ENCODE results near the gene IL17B.
A peak's percentile ranks its signal among the peaks of the same experiment; 100 is the strongest.

IL17B gene

DNA sequence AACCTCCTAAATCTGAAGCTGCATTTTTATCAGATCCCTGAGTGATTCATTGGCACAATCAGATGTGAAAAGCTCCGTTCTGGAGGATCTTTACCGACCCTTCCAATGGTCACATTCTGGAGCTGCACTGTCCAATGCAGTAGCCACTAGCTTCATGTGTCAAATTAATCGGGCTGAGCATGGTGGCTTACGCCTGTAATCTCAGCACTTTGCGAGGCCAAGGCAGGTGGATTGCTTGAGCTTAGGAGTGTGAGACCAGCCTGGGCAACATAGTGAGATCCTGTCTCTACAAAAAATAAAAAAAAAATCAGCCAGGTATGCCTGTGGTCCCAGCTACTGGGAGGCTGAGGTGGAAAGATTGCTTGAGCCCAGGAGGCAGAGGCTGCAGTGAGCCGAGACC lies 3.7 kb downstream of the IL17B start:
- DNase-seq = no peak

DNA sequence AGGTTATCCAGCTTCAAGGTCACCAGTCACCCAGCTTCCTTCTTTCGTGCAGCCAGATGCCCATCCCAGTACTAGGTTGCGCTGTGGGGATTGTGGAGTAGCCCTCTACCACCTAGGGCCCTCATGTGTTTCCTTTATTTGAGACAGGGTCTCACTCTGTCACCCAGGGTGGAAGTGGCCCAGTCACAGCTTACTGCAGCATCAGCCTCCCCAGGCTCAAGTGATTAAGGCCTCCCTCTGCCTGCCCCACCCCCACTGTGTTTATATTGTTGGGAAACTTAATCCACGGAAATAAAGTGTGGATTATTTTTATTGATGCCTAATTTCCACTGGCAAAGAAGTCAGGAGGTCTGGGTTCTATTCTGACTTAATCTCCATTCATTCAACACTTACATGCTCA lies 4.3 kb downstream of the IL17B start:
- no peak for DNase-seq

DNA sequence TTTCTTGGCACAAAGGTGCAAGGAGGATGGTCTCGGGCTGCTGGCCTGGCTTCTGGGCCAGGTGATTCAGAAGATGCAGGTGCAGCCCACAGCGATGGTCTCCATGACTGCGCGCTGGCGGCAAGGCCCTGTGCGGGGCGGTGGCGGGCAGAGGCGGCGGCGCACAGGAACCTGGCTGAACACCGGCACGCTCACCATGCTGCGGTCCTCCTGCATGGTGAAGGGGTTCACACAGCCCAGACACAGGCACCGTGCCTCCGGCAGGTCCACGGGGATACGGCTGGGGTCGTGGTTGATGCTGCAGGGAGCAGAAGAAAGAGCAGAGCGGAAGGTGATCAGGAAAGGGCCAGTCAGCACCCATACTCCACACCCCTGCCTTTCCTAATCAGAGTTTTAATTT lies 4.8 kb downstream of the IL17B start:
- DNase-seq = no peak

DNA sequence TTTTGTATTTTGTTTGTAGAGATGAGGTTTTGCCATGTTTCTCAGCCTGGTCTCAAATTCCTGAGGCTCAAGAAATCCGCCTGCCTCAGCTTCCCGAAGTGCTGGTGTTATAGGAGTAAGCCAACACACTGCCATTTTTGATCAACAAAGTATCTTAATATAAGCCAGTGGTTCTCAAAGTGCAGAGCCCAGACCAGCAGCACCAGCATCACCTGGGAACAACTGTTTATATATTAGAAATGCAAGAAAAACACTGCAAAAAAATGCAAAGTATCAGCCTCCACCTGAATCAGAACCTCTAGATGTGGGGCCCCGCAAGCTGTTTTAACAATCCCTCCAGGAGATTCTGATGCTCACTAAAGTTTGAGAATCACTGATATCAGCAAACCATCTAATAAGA lies 6.2 kb downstream of the IL17B start:
- DNase-seq = no peak

DNA sequence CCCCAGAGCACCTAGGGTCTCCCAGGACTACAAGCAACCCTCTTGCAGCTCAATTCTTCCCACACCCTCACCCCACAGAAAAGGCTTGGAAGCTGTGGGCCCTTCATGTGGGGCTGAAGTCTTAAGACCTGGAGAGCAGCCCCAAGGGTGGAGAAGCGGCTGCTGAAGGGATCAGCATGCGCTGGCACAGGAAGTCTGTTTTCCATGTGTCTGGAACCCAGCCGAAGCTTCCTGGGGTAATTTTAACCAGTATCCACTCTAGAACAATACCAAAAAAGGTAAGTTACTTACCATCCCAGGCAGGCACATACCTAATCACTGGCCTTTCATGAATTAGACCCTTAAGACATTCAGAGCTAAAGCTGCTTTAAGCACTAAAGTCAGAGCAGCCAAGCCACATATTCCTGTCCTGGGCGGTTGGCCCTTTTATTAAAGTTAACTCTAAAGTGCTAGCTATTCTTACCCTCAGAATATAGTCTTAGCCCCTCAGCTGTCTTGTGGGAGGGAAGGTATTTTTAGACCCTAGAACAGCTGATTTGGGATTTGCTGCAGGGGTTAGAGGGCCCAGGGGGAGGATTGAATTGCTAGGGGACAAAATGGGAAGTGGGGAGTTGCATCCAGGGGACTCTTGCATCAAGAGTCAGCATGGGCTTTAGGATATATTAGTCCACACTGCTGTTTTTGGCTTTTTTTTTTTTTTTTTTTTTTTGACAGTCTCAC lies 6.9 kb downstream of the IL17B start:
- no peak for DNase-seq

DNA sequence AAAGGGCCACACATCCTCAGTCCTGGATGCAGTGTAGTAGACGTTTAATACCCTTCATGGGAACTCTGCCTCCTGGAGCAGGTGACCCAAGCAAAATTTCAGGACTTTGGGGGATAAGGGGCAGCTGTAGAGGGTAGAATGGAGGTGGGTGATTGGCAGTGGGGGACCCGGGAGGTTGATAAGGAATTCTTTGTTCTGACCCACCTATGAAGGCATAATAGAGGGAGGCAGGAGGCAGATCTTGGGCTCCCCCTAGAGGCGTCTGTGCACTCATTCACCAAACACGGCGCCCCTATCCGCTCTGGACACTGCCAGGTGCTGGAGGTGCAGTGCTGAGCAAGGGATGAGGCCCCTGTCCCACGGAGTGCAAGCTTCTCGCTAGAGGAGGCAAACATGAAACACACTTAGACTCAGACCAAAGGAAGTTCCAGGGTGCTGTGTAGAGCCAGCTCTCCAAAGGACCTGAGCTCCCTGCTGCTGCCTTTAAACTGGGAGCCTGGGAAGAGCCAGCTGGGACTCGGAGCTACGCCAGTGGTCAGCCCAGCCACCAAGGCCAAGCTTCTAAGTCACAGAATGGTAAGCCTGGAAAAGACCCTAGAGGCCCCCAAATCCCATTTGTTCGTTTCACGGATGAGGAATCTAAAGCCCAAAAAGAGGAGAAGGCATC lies 7.7 kb downstream of the IL17B start:
- peak; percentile 74 for DNase-seq

DNA sequence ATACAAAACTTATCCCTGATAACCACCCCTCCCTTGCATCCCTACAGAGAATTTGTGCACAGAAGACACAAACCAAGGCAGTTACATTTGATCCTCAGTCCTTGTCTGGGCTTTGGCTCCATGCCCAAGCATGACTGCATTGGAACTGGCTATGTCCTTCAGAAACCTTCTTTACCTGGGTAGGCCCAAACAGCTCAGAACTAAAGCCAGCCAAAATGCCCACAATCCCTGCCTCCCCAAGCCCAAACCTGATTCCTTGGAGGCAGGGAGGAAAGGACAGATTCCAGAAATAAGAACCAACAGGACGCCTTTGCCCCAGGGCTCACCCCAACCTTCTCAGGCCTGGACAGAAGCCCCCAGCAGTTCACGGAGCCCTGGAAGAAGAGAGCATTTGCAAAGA lies 8.2 kb downstream of the IL17B start:
- DNase-seq = no peak

DNA sequence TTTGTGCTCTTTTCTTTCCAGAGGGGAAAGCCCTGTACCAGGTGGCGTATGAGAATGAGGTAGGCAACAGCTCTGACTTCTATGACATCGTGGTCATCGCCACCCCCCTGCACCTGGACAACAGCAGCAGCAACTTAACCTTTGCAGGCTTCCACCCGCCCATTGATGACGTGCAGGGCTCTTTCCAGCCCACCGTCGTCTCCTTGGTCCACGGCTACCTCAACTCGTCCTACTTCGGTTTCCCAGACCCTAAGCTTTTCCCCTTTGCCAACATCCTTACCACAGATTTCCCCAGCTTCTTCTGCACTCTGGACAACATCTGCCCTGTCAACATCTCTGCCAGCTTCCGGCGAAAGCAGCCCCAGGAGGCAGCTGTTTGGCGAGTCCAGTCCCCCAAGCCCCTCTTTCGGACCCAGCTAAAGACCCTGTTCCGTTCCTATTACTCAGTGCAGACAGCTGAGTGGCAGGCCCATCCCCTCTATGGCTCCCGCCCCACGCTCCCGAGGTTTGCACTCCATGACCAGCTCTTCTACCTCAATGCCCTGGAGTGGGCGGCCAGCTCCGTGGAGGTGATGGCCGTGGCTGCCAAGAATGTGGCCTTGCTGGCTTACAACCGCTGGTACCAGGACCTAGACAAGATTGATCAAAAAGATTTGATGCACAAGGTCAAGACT lies 11.0 kb downstream of the IL17B start:
- DNase-seq = no peak

DNA sequence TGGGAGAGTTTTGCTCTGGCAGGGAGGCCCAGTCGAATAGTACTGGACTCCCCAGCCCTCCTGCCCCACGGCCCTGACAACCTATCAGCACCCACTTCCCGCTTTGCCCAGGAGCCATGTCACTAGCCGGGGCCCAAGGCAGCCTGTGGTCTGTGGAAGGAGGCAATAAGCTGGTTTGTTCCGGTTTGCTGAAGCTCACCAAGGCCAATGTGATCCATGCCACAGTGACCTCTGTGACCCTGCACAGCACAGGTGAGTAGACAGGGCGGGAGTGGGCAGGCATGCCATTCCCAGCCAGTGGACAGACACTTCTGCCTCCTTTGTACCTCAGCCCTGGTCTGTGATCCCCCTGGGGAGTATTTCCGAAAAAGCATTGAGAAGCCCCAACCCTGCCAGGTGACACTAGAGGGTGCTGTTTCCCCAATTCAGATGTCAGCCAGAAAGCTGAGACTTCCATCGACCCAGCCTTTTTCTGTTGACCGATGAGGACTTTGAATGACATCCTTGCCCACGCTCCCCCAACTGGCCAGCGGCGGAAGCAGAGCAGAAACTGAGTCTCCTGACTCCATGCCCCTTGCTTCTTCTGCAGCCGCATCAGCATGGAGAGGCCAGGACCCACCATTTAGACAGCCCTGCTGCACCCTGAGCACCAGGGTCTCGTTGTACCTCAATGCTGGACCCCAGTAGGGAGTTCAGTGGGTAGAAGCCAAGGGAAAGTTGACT lies 11.7 kb downstream of the IL17B start:
- peak; percentile 60 for DNase-seq

DNA sequence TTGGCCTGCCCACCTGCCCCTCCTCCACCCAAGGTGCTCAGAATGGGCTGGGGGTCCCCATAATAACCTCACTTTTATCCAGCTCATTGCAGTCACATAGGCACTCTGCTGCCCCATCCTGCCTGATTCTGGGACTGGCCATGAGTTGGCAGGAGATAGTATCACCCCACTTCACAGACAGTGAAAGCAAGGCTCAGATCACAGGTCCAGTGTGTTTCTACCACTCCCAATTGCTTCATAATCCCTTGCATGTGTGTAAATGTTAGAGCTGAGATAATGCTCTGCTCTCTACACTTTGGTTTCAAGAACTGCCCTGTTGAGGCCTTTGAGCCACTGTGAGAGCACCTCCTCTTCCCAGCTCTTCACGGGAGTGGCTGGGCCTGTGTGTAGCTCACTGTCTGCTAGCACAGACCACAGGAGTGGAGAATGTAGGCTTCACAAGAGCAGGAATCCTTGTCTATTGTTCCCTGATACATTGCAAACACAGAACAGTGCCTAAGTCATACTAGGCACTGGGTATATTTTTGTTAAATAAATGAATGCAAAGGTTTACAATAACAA lies 12.8 kb downstream of the IL17B start:
- no peak for DNase-seq

DNA sequence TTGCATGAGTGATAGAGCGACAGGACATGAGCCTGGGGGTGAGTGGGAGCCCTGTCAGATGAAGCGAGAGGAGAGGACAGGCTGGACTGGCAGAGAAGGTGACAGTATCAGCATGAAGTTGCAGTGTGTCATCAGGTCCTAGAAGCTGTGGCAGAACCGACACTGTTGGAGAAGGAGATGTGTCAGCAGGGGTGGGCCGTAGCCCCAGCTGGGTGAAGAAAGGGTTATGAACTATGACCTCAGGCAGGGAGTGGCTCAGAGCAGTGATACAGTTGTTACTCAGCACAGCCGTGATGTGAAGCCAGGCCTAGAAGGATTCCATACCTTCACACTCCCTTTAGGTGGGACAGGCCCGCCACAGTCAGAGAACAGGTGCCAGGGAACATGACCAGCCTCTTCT lies 13.7 kb downstream of the IL17B start:
- no peak for DNase-seq

DNA sequence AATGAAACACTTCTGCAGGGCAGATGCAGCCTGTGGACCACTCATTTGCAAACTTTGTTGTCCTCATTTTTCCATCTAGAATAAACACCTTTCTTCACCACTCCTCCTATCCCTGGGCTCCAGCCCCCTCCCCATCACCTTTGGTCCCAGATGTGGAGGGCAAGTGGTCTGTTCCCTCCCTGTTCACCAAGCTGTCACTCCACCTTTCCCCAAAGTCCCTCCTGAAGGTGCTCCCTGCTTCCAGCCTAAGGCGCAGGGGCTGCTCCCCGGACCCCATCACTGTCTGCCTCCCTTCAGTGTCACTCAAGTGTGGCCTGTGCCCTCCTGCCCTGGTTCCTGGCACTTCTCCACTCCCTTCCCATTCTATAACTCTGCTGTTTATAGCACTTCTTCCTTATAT lies 14.4 kb downstream of the IL17B start:
- DNase-seq = no peak

DNA sequence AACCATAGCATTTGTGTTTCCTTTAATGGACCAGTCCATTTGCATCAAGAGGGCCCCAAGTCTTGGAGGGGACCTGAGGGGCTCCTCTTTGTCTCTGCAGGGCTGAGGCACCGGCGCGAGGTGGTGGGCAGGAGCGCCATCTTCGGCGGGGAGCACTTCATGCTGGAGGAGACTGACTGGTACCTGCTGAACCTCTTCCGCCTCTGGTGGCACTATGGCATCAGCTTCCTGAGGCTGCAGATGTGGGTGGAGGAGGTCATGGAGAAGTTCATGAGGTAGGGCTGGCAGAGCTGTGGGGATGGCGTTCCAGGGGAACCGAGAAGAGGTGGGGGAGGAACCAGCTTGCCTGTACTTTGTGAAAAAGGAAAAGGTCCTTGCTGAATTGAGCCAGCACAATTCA lies 15.2 kb downstream of the IL17B start:
- no peak for DNase-seq

DNA sequence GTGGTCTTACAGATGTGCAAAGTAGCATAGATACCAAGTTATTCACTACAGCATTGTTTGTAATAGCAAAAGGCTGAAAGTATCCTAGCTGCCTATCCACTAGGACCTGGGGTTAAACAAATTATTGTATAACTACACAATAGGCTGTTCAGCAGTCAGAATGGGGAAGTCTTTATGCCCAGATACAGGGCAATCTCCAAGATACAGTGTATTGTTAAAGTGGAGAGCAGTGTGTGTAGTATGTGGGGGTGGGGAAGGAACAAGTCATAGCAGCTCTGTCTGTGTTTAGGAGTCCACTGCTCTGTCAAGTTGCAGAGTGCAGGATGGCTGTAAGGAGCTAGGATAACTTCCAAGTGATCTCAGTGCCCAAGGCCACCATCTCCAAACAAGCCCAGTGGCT lies 15.7 kb downstream of the IL17B start:
- no peak for DNase-seq

DNA sequence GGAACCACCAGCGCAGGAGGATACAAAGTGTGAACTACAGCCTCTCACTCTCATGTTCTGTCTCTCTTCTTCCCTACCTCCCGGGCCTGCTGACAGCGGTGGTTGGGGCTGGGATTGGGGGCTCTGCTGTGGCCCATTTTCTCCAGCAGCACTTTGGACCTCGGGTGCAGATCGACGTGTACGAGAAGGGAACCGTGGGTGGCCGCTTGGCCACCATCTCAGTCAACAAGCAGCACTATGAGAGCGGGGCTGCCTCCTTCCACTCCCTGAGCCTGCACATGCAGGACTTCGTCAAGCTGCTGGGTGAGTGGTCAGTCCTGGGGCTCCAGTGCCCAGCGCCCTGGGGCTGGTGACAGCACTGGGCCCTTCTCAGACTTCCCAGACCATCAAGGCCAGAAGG lies 16.6 kb downstream of the IL17B start:
- no peak for DNase-seq

DNA sequence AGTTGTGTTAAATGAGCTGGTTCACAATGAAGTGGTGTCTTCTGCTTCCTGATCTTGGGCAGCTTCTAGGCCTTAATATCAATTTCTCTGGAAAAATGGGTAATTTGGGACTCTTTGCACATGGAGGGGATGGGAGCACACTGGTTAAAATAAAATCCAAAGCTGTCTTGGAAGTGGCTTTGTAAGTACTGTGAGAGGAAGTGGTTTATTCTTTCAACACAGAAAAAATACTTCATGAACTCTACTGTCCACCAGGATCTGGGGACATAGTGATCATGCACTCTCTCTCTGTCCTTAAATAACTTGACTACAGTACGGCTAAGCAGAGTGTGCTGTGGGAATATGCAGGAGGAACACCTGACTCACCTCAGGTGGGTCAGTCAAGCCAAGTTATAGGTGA lies 18.8 kb downstream of the IL17B start:
- DNase-seq = no peak

DNA sequence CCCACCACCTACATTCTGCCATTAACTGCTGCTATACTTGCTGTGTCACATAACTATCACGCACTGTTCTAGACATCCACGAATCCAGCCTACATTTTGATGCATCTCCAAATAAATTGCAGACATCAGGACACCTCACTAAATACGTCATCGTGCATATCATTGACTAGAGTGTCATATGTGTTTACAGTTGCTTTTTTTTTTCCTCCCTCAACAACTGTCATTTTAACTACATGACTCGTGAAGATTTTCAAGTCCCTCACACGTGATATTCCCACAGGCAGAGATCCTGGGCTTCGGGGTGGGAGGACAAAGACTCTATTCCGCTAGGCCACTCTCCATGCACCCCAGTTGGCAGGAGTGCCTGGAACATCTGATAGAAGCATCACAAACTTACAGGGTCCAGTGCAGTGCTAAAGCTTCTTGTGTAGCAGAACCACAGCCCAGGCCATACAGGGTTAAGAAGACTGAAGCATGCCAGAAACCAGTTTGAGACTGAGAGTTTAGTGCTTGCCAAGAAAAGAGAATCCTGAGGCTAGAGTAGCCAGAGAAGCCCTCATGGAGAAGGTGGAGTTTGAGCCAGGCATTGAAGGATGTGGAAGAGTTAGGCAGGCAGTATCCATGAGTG lies 20.1 kb downstream of the IL17B start:
- DNase-seq = no peak

DNA sequence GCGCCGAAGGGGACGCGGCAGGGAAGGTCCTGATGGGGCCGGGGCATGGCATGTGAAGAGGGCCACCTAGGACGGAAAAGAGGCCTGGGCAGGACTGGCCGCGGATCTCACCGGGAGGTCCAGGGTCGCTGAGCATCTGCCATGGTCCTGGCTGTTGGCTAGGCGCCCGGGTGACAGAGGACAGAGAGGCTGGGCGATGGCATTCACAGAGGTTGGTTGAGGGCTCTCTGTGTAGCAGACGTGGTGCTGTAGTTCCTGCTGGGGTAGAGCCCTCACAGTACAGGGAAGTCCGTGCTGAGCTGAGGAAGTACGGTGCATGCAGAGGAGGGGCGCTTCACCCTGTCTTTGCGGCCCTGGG lies 20.8 kb downstream of the IL17B start:
- peak; percentile 43 for DNase-seq

DNA sequence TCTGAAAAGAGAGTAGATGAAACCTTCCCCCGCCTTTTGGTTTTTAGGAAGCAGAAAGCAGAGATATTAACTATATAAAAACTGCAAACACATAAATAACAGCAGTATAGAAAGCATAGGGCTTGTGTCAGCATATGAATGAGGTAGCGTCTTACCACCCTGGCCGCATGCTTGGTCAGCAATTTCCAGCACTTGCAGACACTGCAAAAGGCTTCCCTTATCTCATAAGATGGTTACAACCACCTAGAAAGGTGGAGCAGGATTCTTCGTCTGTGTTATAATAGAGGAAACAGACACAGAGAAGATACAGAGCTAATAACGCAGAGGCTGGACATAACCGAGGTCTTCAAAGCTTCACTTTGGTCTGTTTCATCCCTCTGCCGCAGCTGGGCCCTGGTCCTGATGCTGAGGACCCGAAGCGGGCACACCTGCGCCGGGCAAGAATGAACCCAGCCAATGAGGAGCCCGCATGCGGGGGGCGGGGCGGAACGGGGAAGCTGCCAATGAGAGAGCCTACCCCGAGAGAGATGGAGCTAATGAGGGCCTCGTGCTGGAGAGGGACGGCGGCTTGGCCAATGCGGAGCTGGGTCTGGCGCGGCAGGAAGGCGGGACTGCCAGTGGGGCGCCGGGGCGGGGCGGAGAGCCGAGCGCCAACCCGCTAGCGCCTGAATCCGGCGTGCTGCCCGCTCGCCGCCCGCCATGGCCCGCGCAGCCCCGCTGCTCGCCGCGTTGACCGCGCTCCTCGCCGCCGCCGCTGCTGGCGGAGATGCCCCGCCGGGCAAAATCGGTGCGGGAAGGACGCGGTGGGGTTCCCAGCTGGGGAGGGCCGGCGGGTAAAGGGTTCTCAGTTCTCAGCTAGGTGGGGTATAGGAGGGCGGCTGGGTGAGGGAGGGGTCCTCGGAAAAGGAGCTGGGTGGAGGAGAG lies 21.5 kb downstream of the IL17B start, which contains the start of gene PCYOX1L:
Gene PCYOX1L (plus strand): TSS at position 677 of the 924 bp plus-strand sequence. CDS start 23 bp downstream, at position 700.
- peak; percentile 96 for DNase-seq

DNA sequence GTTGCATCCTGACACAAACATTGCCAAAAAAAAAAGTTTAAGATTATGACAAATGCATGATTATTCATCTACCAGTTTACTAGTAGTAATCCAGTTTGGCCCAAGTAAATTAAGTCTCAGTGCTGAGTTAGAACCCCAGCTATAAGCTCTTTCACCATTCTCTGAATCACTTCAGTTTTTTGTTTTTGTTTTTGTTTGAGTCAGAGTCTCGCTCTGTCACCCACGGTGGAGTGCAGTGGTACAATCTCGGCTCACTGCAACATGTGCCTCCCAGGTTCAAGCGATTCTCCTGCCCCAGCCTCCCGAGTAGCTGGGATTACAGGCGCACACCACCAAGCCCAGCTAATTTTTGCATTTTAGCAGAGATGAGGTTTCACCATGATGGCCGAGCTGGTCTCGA lies 22.7 kb downstream of the IL17B start:
- no peak for DNase-seq

DNA sequence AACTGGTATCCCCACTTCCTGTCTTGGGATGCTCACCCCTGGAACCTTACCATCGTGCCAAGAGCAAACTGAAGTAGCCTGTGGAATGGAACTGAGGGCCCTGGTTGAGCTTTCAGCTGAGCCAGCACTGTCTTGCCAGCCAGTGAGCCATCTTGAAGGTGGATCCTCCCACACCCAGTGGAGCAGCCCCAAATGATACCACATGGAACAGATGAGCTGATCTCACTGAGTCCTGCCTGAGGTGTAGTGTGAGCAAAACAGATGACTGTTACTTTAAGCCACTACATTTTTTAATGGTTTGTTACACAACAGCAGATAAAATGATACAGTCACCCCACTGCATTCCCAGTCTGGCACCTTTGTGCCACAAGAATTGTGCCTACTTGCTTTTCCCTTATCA lies 23.4 kb downstream of the IL17B start:
- no peak for DNase-seq

DNA sequence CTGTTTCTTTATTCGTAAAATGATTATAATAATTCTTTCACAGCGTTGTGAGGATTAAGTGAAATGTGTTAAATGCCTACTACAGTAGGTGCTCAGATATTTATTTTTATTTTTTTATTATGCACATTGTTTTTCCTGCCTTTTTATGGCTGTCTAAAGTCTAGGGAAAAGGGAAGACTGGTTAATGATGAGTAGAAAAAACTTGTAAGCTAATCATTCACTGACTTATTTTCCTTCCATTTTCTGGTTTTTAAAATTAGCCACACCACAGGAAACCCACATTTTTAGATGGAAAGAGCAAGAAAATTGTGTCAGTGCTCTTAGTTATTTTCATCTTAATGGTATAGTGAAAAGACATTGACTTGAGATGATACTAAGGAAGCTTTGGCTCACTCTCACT lies 25.2 kb downstream of the IL17B start:
- no peak for DNase-seq

Data from CD4-positive, alpha-beta T cell treated with Interleukin-21 for 1 hour (primary cell).